HG02763 (cell line): Measurements from ENCODE around the gene LRATD1.

Source experiments
- ATAC-seq: cut with Tn5 transposase; IDR thresholded peaks from one replicate; pipeline ENCODE4 v1.9.1; 2021; ENCODE audit warnings: mild to moderate bottlenecking, moderate library complexity; ENCODE audit not compliant: unreplicated experiment

Gene LRATD1

DNA sequence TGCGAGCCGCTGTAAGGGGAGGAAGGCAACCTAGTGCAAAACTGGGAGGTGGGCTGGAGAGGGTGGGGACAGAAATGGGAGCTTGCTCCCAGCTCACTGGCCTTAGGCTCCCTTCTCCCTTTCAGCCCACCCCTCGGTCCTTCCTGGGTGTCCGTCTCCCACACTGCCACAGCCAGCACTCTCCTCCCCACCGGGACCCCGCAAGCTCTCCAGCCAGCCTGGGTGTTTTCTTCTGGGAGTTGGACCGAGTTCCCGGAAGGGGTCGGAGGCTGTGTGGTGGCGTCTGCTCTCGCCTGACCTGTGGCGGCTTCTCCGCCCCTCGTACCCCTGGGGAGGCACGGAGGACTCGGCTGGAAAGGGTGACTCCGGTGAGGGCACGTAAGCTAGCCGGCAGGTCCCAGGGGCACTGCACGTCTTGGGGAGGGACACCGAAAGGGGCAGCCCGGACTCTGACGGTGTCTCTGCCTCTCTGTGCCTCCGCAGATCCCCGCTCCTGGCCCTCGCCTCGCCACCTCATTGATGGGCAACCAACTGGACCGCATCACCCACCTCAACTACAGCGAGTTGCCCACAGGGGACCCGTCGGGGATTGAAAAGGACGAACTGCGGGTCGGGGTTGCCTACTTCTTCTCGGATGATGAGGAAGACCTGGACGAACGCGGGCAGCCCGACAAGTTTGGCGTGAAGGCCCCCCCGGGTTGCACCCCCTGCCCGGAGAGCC lies 1.1 kb downstream of the LRATD1 start:
- ATAC-seq, result no peak

DNA sequence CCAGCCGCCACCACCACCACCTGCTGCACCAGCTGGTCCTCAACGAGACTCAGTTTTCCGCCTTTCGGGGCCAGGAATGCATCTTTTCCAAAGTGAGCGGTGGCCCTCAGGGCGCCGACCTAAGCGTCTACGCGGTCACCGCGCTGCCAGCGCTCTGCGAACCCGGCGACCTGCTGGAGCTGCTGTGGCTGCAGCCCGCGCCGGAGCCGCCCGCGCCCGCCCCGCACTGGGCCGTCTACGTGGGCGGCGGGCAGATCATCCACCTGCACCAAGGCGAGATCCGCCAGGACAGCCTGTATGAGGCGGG lies 1.6 kb downstream of the LRATD1 start:
- ATAC-seq, result no peak

DNA sequence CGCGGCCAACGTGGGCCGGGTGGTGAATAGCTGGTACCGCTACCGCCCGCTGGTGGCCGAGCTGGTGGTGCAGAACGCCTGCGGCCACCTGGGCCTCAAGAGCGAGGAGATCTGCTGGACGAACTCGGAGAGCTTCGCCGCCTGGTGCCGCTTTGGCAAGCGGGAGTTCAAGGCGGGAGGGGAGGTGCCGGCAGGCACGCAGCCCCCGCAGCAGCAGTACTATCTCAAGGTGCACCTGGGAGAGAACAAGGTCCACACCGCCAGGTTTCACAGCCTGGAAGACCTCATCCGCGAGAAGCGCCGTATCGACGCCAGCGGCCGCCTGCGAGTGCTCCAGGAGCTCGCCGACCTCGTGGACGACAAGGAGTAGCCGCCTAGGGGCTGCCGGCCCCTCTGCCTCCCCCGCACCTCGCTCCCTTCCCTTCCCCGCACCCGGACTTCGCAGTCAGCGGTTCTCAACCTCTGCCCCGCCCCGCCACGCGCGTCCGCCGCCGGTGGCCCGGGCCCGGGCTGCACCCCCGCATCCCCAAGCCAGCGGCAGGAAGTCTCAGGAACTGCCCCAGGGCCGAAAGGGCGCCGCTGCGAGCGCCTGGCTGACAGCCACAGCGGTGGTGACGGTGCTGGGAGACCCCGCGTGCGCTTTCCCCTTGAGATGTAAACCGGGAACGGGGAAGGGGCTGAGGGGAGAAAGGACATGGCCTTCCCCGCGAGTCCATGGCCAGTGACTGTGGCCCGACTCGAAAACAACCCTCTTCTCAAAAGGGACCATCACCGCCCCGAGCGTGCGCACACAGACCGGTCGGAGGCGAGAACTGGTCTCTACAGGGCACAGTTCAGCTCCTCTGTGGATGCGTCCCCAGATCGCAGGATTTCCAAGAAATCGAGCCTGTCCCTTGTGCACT lies 2.2 kb downstream of the LRATD1 start:
- no peak for ATAC-seq

DNA sequence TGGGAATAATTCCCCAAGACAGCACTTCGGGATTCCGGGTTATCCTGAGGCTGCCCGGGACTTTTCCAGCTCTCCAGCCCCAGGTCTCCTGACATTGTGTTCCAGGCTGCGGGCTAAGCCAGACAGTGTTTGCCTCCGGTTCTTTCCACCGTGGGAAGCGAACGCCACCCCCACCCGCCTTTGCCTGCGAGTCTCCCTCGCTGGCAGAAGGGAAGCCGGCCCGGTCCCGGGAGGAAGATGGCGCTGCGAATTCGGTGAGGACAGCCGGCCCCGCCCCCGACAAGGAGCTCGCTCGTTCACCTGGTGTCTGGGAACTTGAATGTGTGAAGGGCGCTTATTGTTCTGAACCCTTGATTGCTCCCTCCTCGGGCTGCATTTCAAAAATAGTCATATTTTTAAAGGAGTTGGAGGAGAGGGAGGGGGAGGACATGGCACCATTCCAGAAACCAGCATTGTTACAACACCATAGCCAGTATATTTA lies 2.9 kb downstream of the LRATD1 start:
- ATAC-seq, result no peak

DNA sequence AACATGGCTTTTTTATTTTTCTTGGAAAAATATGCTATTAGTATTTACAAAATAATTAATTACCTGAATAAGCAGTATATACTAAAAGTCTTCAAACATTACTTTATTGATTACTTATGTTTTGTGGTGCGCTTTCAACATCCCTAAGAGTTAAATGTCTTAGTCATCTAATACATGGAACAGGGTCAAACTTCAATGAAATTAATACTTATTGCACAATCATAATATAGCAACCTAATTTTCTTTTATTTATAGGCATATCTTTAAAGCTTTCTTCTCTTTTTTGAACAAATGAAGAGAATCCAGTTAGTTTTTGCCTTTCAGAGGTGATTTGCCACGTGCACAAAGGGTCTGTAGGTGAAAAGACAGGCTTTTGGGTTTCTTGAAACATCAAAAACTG lies 6.0 kb downstream of the LRATD1 start:
- no peak for ATAC-seq

DNA sequence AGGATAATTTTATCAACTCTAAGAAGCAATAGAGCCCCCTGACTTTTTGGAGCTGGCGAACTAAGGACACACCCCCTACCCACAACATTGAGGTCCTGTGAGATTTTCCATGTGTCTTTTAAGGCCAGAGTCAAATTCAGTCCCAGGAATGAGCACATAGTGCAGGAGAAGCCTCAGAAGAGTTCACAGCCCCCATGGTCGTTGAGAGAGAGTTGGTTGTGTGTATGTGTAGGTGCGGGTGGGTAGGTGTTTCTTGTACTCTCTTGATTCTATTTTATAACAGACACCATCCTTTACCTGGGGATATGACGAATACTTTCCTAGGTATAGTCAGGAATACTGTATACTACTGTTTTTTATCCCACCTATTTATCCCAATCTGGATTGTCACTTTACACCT lies 8.6 kb downstream of the LRATD1 start:
- no peak for ATAC-seq

DNA sequence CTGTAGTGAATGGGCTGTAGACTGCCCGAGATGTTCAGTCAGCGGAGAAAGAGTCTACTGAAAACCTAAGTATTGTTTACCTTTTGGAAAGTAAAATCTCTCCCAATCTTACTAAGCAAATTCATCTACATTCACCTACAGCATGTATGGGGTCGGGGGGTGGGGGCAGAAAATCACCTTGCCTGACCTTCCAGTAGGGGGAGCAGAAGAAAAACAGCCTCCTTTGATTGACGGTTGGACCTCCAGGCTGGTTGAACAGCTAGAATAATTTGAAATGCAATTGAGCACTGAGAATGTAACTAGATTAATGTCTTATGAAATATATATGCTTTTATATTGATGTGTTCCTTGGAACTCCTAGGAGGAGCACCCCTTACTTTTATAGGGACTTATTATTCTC lies 10.0 kb downstream of the LRATD1 start:
- ATAC-seq, result no peak

DNA sequence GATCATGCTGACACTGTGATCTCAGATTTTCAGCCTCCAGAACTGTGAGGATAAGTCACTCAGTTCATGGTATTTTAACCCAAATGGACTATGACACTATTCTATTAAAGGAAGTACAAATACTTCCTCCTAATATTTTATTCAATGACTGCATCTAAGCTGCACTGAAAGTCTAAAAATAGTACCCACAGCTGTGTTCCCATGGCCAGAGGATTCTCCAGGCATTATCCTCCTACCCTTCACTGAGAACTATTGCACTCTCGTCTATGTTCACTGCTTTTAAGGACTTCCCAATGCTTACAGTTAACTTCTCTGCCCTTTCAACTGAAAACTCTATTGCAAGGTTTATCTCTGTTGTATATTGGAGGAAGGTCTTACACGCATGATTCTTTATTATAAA lies 15.2 kb downstream of the LRATD1 start:
- ATAC-seq, result no peak

DNA sequence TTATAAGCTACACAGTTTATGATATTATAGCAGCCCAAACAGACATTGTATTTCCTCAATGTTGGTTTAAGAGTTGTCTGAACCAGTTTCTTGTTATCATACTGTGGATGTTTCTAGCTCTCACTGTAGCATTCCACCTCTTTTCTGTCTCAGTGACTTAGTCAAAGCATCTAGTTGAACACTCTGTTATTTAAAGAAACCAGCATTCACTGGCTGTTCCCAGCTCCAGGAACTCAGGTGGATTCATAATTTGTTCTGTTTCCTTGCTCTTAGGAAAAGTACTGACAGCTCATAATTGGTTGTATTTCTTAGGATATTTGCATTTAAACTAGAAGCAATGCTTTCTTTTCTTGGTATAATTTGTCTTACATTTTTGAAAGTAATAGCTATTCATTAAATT lies 17.5 kb downstream of the LRATD1 start:
- no peak for ATAC-seq

DNA sequence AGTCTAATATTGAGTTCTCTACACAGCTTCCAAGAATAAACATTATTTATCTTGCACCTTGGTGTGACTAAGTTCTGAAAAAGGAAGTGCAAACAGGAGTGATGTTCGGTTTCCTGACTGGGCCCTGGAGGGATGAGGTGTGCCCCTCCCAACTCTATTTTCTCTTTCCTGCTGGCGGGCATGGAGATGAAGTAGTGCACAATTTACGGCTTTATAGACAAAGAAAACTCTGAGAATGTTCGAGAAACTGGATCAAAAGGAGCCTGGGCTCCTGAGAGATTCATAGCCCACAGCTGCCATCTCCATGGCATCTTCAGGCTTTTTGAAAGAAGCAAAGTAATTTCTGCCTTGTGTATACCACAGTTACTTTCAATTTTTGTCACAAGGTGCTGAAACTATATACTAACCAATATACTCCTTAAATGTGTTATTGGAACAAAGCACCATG lies 22.3 kb downstream of the LRATD1 start:
- peak; percentile 90 for ATAC-seq

DNA sequence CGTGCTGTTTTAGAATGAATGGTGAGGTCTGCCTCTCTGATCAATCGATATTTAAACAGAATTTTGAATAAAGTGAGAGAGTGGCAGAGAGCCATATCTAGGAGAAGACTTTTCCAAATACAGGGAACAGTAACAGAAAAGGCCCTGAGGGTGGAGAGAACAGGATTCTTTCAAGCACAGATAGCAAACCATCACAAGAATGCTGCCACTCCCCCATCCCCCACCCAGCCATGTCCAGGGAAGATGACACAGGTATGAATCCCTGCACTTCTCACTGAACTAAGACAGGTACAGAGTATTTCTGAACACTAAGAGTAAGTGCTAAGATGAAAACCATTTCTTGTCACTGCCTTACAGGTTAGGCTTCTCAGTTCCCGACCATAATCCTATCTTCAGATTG lies 23.6 kb downstream of the LRATD1 start:
- ATAC-seq, result no peak

DNA sequence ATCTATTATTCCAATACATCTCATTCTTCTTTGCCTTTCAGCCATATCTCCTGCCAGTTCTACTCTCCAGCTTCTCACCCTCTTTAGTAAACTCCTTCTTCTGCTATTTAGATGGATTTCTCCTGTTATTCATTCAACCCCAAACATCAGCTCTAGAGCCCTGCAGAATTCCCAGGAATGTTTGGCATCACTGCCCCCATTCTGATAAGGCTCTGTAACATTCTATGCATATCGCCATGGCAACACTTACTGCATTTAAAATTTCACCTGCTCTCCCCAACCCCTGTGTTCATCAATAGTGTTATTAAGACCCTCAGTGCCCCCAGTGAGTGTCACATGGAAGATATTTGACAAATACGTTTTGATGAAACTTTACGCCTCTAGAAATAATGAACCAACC lies 28.6 kb downstream of the LRATD1 start:
- no peak for ATAC-seq

DNA sequence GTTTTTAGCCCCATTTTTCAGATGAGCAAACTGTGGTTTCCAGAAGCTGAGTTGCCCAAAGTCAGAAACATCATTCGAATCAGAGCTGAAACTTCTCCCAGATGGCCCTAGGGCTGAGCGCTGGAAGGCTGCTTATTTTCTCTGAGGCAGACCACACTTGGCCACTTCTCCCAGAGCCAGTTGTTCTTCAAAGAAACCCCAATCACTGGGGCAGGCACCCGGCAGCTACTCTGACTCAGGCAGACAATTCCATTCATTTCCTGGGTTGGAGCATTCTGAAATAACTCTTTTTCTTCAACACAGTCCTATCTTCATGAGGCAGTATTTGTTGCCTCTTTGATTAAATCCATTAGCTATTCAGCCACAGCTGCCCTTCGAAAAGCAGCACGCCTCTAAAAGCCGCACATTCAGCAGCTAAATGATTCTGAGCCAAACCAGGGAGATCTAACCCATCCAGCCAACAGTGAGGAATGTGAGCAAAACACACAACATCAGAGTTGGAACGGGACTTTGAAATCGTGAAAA lies 40.9 kb downstream of the LRATD1 start:
- no peak for ATAC-seq

DNA sequence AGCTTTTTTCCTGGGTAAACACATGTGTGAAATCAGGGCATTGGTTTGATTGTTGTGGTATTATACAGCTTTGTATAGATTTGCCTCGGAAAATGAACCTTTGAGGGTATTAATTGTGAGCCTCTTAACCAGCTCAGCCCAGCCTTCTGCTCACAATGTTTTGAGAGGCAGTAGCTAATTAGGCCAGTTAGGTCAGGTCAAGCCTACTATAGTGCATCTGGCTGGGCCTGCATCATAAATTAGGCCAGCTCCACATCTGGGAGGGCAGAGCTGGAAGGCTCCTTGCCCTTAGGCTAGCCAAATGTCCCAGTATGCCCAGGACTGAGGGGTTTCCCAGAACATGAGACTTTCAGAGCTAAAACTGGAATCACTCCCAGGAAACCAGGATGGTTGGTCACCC lies 43.0 kb downstream of the LRATD1 start:
- no peak for ATAC-seq

DNA sequence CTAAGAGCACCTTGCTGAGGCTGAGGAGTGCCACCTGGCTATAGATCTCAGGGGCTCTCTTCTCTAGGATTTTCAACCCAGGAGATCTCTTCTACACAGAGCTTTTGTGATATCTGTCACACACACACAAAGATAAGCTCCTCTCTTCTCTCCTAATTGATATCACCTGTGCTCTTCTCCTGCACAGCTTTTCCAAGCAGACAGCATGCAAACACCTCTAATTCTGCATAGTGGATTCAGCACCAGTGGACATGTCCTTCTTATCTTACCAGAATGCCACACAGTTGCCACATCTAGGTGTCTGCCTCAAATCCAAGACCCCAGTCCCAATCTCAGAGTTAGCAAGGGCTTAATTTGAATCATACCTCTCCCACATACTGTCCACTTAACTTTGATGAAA lies 43.9 kb downstream of the LRATD1 start:
- no peak for ATAC-seq

DNA sequence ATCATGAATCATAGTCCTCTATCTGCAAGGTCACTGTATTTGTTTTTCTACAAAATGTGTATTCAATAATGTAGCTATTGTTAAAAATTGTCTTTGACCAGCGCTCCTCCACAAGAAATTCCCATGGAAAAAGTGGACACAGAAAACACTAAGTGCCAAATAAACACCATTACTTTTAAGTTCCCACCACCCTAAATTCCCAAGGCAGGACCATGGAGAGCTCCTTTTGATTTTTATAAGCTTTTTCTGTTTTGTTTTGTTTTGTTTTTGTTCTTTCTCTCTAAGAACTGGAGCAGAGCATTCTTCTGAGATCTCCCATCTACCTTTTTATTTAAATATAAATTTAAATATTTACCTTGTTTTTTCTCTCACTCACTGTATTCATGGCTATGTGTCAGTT lies 44.5 kb downstream of the LRATD1 start:
- no peak for ATAC-seq

DNA sequence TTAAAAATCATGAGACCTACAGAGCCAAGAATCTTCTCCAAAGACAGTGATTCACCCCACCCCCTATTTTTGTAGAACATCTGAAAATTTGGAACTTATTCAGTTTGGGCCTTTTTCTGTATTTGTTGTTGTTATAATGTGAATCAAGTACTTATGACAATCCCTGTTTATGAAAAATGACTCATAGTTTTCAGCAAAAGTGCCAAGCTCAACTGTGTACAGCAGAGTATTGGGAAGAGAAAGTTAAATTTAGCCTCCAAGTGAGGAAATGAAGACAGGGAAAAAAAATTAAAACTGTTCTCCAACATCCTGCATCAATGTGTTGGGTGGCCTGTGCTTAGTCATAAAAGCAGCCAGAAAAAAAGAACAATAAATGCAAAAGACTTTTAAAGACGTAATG lies 46.2 kb downstream of the LRATD1 start:
- no peak for ATAC-seq

DNA sequence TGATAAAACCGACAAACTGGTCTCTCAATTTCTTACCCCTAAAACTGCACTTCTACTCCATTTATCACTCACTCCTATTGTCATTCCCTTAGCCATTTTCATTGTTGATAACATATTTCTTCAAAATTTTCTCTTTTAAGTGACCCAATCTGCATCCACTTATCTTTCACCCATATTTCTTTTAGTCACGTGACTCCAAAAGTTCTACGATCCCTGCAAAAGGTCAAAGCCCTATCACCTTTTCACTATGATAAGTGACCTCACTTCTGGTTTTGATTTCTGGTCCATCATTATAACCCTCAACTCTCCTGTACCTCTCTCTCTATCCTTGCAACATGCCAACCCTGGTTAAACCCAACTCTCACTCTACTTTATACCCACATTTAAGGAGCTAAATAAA lies 49.1 kb downstream of the LRATD1 start:
- no peak for ATAC-seq
